Activated T-helper 1 cell treated with anti-CD3 and anti-CD28 coated beads, Interleukin-12 subunit alpha, Interleukin-12 subunit beta, Interleukin-2, Interleukin-4 antibody, amounts not matched to agents 30 ng/mL and 10 ng/mL and 1 ng/mL, durations not matched to agents 14 hours and 24 hours and 36 hours (primary cell): Measurements from ENCODE around the gene SEMA5B. TPM values are rescaled to one million over a fixed set of nuclear protein-coding genes. Genes with fewer than 3 reads are reported as not detected.
A peak's percentile ranks its signal among the peaks of the same experiment; 100 is the strongest.

Source experiments
- DNase-seq: peaks from one replicate; pipeline ENCODE4 v3.0.0; 2021; ENCODE audit warnings: low spot score
- H3K27ac Mint-ChIP-seq: one replicate; pipeline ENCODE4 v1.8.0; 2021; ENCODE audit warnings: mild to moderate bottlenecking, mixed read lengths
- H3K27me3 Mint-ChIP-seq: one replicate; pipeline ENCODE4 v1.8.0; 2022; ENCODE audit warnings: mild to moderate bottlenecking, moderate library complexity, mixed read lengths; ENCODE audit not compliant: insufficient read depth
- H3K36me3 Mint-ChIP-seq: one replicate; pipeline ENCODE4 v1.8.0; 2021; ENCODE audit warnings: low read depth, mixed read lengths
- H3K4me1 Mint-ChIP-seq: one replicate; pipeline ENCODE4 v1.8.0; 2021; ENCODE audit warnings: low read depth, mixed read lengths
- H3K4me3 Mint-ChIP-seq: one replicate; pipeline ENCODE4 v1.8.0; 2021; ENCODE audit warnings: mild to moderate bottlenecking, moderate library complexity, mixed read lengths
- H3K9me3 Mint-ChIP-seq: one replicate; pipeline ENCODE4 v1.8.0; 2021; ENCODE audit warnings: mixed read lengths
- intact Hi-C: fragments of 100-400 bp; cut with micrococcal nuclease; formaldehyde crosslinking; loops from one replicate; pipeline ENCODE4 v1.15.1; 2024
- total RNA-seq: library from RNA; stranded (reverse); gene quantifications from 2 replicates; pipeline ENCODE4 v1.2.3, GENCODE V29; 2022

The SEMA5B gene
- total RNA-seq, 1 donor from 2014 or later = not detected

- H3K9me3 Mint-ChIP-seq = no peaks in the 10 kb centered on the region
- intact Hi-C loops = no loop called here
- DNase-seq = no peak
- peaks cover 33% of the 10 kb centered on the region for H3K27me3 Mint-ChIP-seq
- no peak overlapping the region for H3K4me3 Mint-ChIP-seq
- H3K27ac Mint-ChIP-seq = no peak overlapping the region
- no peaks in the 10 kb centered on the region for H3K36me3 Mint-ChIP-seq
- no peaks in the 10 kb centered on the region for H3K4me1 Mint-ChIP-seq
These were observed 45.1 kb downstream of the SEMA5B start for GRCh38 chr3:122982216-122983185.

GRCh38 chr3:122979211-122979610 lies 48.4 kb downstream of the SEMA5B start:
- Mint-ChIP-seq H3K4me3 (no peak overlapping the region), H3K36me3 (no peaks in the 10 kb centered on the region), H3K27ac (no peak overlapping the region), H3K4me1 (peaks cover 17% of the 10 kb centered on the region), H3K27me3 (peaks cover 17% of the 10 kb centered on the region), H3K9me3 (no peaks in the 10 kb centered on the region)
- intact Hi-C loops = no loop called here
- no peak for DNase-seq

GRCh38 chr3:122978569-122978968 lies 49.0 kb downstream of the SEMA5B start:
- intact Hi-C loops = no loop called here
- Mint-ChIP-seq H3K9me3 (no peaks in the 10 kb centered on the region), H3K36me3 (no peaks in the 10 kb centered on the region)

GRCh38 chr3:122977746-122978466 lies 49.7 kb downstream of the SEMA5B start:
- H3K36me3 Mint-ChIP-seq = no peaks in the 10 kb centered on the region
- DNase-seq = no peak
- H3K27ac Mint-ChIP-seq = no peak overlapping the region
- no peaks in the 10 kb centered on the region for H3K9me3 Mint-ChIP-seq
- H3K27me3 Mint-ChIP-seq = peaks cover 11% of the 10 kb centered on the region
- peaks cover 17% of the 10 kb centered on the region for H3K4me1 Mint-ChIP-seq
- intact Hi-C loops = no loop called here
- no peak overlapping the region for H3K4me3 Mint-ChIP-seq

More at GRCh38 chr3:122978569-122978968, 49.0 kb downstream of the SEMA5B start:
- DNase-seq = no peak
- Mint-ChIP-seq H3K27me3 (peaks cover 12% of the 10 kb centered on the region), H3K4me1 (peaks cover 17% of the 10 kb centered on the region), H3K4me3 (no peak overlapping the region), H3K27ac (no peak overlapping the region)

GRCh38 chr3:122975924-122976293 lies 51.7 kb downstream of the SEMA5B start:
- intact Hi-C loops = no loop called here
- Mint-ChIP-seq H3K4me1 (peaks cover 17% of the 10 kb centered on the region), H3K27ac (peak overlapping the region; percentile 2), H3K27me3 (peaks cover 1% of the 10 kb centered on the region), H3K4me3 (peak overlapping the region; percentile 12), H3K9me3 (no peaks in the 10 kb centered on the region), H3K36me3 (no peaks in the 10 kb centered on the region)
- peak; percentile 3 for DNase-seq

- Mint-ChIP-seq H3K9me3 (no peaks in the 10 kb centered on the region), H3K27me3 (peaks cover 5% of the 10 kb centered on the region), H3K4me1 (peaks cover 17% of the 10 kb centered on the region), H3K36me3 (no peaks in the 10 kb centered on the region), H3K4me3 (peak overlapping the region; percentile 12), H3K27ac (no peak overlapping the region)
- no peak for DNase-seq
- intact Hi-C loops = no loop called here
These were observed 52.2 kb downstream of the SEMA5B start for GRCh38 chr3:122975163-122975923.

GRCh38 chr3:122974764-122975162 lies 52.8 kb downstream of the SEMA5B start:
- intact Hi-C loops = no loop called here
- Mint-ChIP-seq H3K9me3 (no peaks in the 10 kb centered on the region), H3K27ac (peak overlapping the region; percentile 7), H3K27me3 (peaks cover 5% of the 10 kb centered on the region), H3K36me3 (no peaks in the 10 kb centered on the region), H3K4me1 (peaks cover 17% of the 10 kb centered on the region), H3K4me3 (peak overlapping the region; percentile 5)
- DNase-seq = no peak

GRCh38 chr3:122973893-122974615 lies 53.5 kb downstream of the SEMA5B start:
- Mint-ChIP-seq H3K4me3 (no peak overlapping the region), H3K36me3 (no peaks in the 10 kb centered on the region), H3K27me3 (peaks cover 4% of the 10 kb centered on the region), H3K9me3 (no peaks in the 10 kb centered on the region), H3K4me1 (peaks cover 17% of the 10 kb centered on the region), H3K27ac (no peak overlapping the region)
- DNase-seq = no peak
- intact Hi-C loops = no loop called here

- H3K9me3 Mint-ChIP-seq = no peaks in the 10 kb centered on the region
- H3K4me3 Mint-ChIP-seq = no peak overlapping the region
- no peak for DNase-seq
- H3K36me3 Mint-ChIP-seq = no peaks in the 10 kb centered on the region
- peaks cover 4% of the 10 kb centered on the region for H3K27me3 Mint-ChIP-seq
- H3K27ac Mint-ChIP-seq = no peak overlapping the region
- intact Hi-C loops = no loop called here
- H3K4me1 Mint-ChIP-seq = peaks cover 17% of the 10 kb centered on the region
These were observed 55.4 kb downstream of the SEMA5B start for GRCh38 chr3:122972141-122972540.

- no peak for DNase-seq
- Mint-ChIP-seq H3K27me3 (peaks cover 6% of the 10 kb centered on the region), H3K27ac (no peak overlapping the region), H3K9me3 (no peaks in the 10 kb centered on the region), H3K36me3 (no peaks in the 10 kb centered on the region), H3K4me3 (no peak overlapping the region), H3K4me1 (peaks cover 3% of the 10 kb centered on the region)
- intact Hi-C loops = no loop called here
These were observed 57.7 kb downstream of the SEMA5B start for GRCh38 chr3:122969585-122970469.

GRCh38 chr3:122967765-122968164 lies 59.8 kb downstream of the SEMA5B start:
- Mint-ChIP-seq H3K9me3 (no peaks in the 10 kb centered on the region), H3K27ac (no peak overlapping the region), H3K27me3 (peaks cover 14% of the 10 kb centered on the region), H3K4me3 (no peak overlapping the region), H3K4me1 (no peaks in the 10 kb centered on the region), H3K36me3 (no peaks in the 10 kb centered on the region)
- intact Hi-C loops = no loop called here
- DNase-seq = no peak
